GM21447 (cell line): ENCODE results near the gene ZBTB7C.

Experiments used
- ATAC-seq: cut with Tn5 transposase; IDR thresholded peaks from one replicate; pipeline ENCODE4 v1.9.1; 2021; ENCODE audit not compliant: unreplicated experiment

ZBTB7C gene

DNA sequence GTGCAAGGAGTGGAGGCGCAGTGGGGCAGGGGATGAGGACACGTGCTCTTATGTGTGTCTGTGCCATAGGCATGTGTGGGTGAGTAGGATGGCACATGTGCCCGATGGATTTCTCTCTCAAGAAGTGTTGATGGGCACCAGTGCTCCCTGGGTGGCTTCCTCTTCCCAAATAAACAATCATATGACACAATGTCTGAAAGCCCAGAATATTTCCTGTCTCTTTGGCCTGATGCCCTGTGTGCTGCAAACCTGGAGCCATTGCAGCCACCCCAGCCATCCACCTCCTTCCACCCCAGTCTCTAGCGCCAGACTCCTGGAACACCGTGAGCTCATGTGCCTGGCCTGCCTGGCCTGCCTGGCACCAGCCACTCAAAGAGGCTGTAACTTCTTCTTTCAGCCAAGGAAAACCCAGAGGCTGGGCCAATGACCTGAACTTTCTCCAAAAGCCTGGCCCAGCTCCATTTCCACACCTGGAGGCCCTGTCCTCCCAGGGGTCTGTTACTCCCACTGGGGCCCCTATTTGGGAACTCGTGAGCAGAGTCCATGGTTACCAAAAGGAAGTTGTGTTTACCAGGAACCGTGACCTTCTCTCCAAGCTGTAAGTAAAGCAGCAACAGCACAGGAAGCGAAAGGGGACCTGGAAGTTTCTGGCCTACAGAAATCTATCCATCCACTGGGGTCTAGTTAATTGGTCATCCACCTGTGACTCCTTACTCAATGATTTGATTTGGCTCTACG, 9.5 kb upstream of the ZBTB7C start:
- ATAC-seq, result no peak

GRCh38 chr18:48417985-48418384, 8.8 kb upstream of the ZBTB7C start:
- ATAC-seq, result no peak

GRCh38 chr18:48413342-48413741, 4.2 kb upstream of the ZBTB7C start:
- ATAC-seq, result no peak

GRCh38 chr18:48412339-48412929, 3.3 kb upstream of the ZBTB7C start:
- ATAC-seq, result no peak

GRCh38 chr18:48410095-48410920, 1.1 kb upstream of the ZBTB7C start:
- ATAC-seq, result peak; percentile 96

DNA sequence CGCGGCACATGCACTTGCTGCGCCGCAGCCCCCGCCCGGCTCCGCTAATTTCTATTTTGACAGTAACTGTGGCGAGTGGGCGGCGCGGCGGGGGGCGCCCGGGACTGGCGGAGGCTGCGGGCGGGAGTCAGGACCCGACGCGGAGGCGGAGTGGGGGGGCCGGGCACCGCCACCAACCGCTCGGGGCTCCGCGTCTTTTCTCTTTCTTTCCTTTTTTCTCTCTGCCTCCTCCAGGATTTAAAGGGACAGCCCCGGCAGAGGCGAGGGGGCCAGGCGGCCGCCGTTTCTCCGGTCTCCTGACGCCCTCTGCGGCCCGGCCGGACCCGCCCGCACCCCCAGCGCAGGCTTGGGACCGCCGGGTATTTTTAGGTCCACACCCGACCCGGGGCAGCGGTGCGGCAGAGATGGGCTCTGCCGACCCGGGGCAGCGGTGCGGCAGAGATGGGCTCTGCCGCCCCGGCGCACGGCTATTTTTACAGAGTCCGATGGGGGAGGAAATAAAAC, 460 bp upstream of the ZBTB7C start:
- no peak for ATAC-seq

GRCh38 chr18:48408111-48408726, 964 bp downstream of the ZBTB7C start:
- ATAC-seq, result no peak

- no peak for ATAC-seq
Measured at GRCh38 chr18:48407358-48407757, 1.8 kb downstream of the ZBTB7C start.

GRCh38 chr18:48405978-48406377, 3.2 kb downstream of the ZBTB7C start:
- no peak for ATAC-seq

GRCh38 chr18:48404716-48405507, 4.3 kb downstream of the ZBTB7C start:
- no peak for ATAC-seq

- no peak for ATAC-seq
Measured at GRCh38 chr18:48402953-48403352, 6.2 kb downstream of the ZBTB7C start.

DNA sequence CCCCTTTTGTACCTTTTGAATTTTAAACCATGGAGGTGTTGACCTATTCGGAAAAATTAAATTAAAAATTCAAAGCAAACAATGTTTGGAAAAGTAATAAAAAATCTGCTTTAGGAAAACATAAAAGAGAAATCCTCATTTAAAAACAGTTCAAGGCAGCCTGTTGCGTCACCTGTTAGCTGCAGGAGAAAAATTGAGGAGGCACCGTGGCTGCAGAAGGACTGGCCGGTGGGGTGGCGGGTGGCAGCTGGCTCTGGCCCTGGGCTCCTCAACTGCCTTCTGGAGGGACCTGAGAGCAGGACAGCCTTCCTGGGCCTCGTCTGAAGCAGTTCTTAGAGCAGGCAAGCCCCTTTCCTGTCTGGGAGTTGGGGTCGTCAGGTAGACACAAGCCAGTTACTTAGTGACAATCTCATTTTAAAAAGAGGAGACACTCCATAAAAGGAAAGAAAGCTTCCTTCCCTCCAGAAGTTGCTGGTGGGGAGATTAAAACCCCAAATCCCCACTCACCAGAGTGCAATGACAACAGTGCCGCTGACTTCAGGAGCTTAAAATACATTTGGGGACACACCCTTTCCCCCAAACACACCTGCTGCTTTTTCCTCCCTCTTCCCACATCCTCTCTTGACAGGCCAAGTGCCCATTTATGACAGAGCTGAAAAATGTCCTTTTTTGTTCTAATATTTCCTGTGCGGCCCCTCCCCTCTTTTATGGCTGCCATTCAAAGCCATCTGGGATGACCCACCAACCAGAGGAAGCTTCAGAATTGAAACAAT, 9.7 kb downstream of the ZBTB7C start:
- ATAC-seq, result no peak

GRCh38 chr18:48398074-48398473, 11.1 kb downstream of the ZBTB7C start:
- ATAC-seq, result no peak

DNA sequence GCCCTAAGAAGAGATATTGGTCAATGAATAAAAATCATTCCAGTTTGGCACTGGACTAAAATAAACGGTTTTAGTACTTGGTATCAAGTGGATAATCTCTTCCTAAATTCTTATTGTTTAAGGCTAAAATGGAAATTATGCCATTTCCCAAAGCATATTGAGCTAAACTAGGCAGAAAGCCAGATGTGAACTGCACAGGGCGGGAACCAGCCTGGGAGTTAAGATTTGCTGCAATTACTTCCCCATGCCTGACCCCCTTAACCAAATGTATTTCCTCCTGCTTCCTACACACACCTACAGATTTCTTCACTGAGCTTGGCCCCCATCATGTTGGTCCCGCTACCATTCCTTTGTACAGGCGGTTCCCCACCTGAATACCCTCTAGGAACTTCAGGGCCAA, 12.2 kb downstream of the ZBTB7C start:
- ATAC-seq, result no peak

DNA sequence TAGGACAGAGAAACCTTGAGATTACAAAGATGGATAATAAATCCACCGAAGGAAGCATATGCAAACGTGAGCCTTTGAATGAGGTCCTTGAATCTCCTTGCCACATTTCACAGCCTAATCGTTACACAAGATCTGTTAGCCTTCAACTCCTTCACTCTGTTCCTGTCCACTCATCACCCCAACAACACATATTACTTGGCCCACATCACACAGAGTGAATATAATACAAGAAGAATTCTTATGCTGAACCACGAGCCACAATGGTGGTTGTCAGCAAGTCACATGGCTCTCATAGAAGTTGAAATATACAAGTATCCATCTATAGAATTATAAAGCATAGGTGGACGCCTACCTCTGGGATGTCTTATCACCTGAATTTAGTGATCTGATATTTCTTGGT, 12.6 kb downstream of the ZBTB7C start:
- ATAC-seq, result no peak

- no peak for ATAC-seq
Measured at GRCh38 chr18:48395646-48396045, 13.5 kb downstream of the ZBTB7C start.

DNA sequence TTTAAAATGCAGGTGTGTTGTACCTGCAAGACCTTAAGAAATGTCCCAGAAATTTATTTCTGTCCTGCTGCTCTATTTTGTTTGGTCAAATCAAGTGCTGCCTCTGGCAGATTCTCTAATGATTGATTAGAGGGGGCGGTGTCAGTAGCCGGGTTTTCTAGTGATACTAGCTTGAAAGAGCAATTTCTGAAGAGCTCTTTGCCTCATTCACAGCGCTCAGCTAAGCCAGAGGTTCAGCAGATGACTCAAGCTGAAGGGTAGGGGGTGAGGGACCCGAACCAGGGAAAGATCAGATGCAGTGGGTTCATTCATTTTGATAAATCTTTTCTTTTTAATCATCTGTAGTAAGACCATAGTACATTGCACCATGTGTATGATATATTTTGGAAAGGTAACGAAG, 15.0 kb downstream of the ZBTB7C start:
- no peak for ATAC-seq

DNA sequence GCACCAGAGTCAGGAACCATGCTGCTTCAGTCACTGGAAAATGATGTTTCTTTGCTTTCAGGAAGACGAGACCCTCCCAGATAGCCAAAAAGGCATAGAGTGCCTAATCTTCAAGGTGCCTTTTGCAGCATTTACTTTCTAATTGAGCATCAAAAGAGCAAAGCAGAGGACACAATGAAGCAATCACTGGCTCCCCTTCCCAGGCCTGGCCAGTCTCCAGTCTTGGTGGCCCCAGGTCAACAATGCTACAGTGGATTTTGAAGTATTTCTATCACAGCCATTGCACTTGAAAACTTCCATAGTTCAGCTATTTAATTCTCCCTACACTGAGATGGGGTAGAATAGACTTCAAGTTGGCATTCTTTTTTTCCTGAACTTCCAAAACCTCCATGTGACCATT, 15.4 kb downstream of the ZBTB7C start:
- ATAC-seq, result no peak

DNA sequence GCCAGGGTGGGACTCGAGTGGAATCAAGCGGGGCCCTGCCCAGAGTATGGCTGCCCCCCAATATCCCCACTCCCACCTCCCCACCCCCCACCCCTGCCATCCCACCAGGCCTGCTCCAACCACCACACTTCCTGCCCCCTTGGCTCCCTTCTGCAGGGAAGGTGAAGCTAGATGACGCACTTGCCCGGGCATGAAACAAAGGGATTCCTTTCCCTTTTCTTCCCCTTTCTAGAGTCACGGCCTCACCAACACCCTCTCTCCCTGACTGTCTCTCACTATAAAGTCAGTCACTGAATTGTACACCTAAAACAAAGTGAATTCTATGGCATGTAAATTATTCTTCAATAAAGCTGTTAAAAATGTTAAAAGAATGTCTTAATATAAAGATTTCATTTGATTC, 16.0 kb downstream of the ZBTB7C start:
- ATAC-seq, result no peak

GRCh38 chr18:48392268-48392667, 16.9 kb downstream of the ZBTB7C start:
- ATAC-seq, result no peak
